Activated naive CD4-positive, alpha-beta T cell treated with anti-CD3 and anti-CD28 coated beads, Interleukin-2, amount 10 ng/mL, durations not matched to agents 7 days and 5 days (primary cell): ENCODE measurements around the gene GNG7.
"Not testable (repeated sequence)": the region's sequence is repeated elsewhere in the genome, so short reads cannot be mapped to it uniquely, and the experiment has no call there.

ENCODE experiments used
- CTCF ChIA-PET: fragments of 350-600 bp; sonication (Branson Sonifier 250); formaldehyde crosslinking; loops from one replicate; lab custom pipeline; 2021; ENCODE audit warnings: antibody characterized with exemption; lab: Charles Lee
- DNase-seq: peaks from one replicate; pipeline ENCODE4 v3.0.0-alpha.2; 2020
- H3K27ac Mint-ChIP-seq: one replicate; pipeline ENCODE4 v1.8.0; 2021; ENCODE audit warnings: mild to moderate bottlenecking, moderate library complexity, mixed read lengths
- H3K27me3 Mint-ChIP-seq: one replicate; pipeline ENCODE4 v1.8.0; 2021; ENCODE audit warnings: mild to moderate bottlenecking, mixed read lengths
- H3K36me3 Mint-ChIP-seq: one replicate; pipeline ENCODE4 v1.8.0; 2021; ENCODE audit warnings: mixed read lengths
- H3K4me1 Mint-ChIP-seq: one replicate; pipeline ENCODE4 v1.8.0; 2021; ENCODE audit warnings: mixed read lengths
- H3K4me3 Mint-ChIP-seq: one replicate; pipeline ENCODE4 v1.8.0; 2021; ENCODE audit warnings: mild to moderate bottlenecking, moderate library complexity, mixed read lengths
- H3K9me3 Mint-ChIP-seq: one replicate; pipeline ENCODE4 v1.8.0; 2021; ENCODE audit warnings: mixed read lengths

The GNG7 gene

DNA sequence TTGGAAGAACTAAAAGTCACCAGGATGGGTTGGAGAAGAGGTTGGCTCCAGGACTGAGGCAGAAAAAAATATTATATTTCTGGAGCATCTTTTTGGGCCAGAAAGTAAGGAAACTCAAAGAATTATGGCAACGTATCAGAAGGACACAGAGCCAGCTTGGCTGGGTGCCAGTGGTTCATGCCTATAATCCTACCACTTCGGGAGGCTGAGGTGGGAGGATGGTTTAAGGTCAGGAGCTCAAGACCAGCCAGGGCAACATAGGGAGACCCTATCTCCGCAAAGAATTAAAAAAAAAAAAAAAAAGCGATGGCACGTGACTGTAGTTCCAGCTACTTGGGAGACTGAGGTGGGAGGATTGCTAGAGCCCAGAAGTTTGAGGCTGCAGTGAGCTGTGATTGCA is 118.5 kb downstream of the GNG7 start:
- H3K9me3 Mint-ChIP-seq, result peaks cover 8% of the 10 kb centered on the region
- no peak overlapping the region for H3K4me3 Mint-ChIP-seq
- DNase-seq, result no peak
- H3K4me1 Mint-ChIP-seq, result peaks cover 3% of the 10 kb centered on the region
- peaks cover 59% of the 10 kb centered on the region for H3K27me3 Mint-ChIP-seq
- CTCF ChIA-PET, result interaction anchor here (0.7 to 1.0 kb wide), 2 partner anchors 27 to 156 kb away, joined by 3 read pairs; partner anchors contain the start of gene TIMM13
- H3K27ac Mint-ChIP-seq, result peak overlapping the region; percentile 65
- peaks cover 2% of the 10 kb centered on the region for H3K36me3 Mint-ChIP-seq

DNA sequence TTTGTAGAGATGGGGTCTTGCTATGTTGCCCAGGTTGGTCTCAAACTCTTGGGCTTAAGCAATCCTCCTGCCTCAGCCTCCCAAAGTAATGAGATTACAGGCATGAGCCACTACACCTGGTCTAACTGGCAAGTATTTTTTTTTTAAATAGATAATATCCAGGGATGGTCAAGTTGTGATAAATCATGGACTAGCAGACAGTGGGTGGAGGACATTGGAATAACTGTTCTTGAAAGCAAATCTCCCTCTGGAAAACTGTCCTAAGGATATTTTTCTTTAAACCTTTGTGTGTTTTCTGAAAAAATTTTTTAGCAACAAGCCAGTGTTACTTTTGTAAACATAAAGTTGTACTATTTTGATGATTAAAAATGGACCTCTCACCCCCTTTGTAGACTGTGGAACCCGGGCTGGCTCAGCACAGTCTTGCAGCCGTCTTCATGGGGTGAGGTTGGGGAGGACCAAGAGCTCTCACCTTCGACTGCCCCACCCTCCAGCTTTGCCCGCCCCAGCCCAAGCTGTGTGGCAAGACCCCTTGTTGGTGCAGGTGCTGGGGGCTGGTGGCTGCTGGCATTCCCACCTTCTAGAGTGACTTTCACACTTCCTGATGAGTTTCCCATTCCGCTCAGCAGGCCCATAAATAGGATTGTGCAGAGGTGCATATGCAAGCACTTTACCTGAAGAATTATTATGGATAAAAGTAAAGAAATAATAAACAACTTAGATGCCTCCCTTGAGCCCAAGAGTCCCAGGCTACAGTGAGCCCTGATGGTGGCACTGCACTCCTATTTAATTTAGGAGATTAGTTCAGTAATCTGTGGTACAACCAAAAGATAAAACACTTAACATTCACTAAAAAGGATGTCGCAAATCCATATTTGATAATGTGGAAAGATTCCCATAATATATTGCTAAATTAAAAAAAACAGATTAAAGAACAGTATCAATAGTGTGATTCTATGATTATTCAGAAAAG is 119.2 kb downstream of the GNG7 start:
- H3K27ac Mint-ChIP-seq, result no peak overlapping the region
- no peak for DNase-seq
- H3K27me3 Mint-ChIP-seq, result peaks cover 61% of the 10 kb centered on the region
- H3K36me3 Mint-ChIP-seq, result peaks cover 2% of the 10 kb centered on the region
- H3K4me1 Mint-ChIP-seq, result peaks cover 10% of the 10 kb centered on the region
- H3K9me3 Mint-ChIP-seq, result peaks cover 8% of the 10 kb centered on the region
- CTCF ChIA-PET, result interaction anchor here (0.7 to 1.0 kb wide), 3 partner anchors 28 to 317 kb away, joined by 3 read pairs; partner anchors contain the start of gene ZNF57
- H3K4me3 Mint-ChIP-seq, result no peak overlapping the region

DNA sequence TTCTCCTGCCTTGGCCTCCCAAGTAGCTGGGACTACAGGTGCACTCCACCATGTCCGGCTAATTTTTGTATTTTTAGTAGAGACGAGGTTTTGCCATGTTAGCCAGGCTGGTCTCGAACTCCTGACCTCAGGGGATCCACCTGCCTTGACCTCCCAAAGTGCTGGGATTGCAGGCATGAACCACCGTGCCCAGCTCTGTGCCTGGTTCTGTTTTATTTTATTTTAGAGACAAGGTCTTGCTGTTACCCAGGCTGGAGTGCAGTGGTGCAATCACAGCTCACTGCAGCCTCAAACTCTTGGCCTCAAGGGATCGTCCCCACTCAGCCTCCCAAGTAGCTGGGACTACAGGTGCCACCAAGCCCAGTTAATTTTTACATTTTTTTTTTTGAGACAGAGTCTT is 122.1 kb downstream of the GNG7 start:
- not testable (repeated sequence) for H3K27ac Mint-ChIP-seq, DNase-seq, H3K9me3 Mint-ChIP-seq, H3K4me3 Mint-ChIP-seq, H3K36me3 Mint-ChIP-seq
- CTCF ChIA-PET, result interaction anchor here (0.8 to 4.5 kb wide), 9 partner anchors 19 to 110 kb away, joined by 3 to 30 read pairs (median 7); partner anchors contain the start of gene GADD45B
- Mint-ChIP-seq H3K27me3 (peaks cover 48% of the 10 kb centered on the region), H3K4me1 (peaks cover 13% of the 10 kb centered on the region)

DNA sequence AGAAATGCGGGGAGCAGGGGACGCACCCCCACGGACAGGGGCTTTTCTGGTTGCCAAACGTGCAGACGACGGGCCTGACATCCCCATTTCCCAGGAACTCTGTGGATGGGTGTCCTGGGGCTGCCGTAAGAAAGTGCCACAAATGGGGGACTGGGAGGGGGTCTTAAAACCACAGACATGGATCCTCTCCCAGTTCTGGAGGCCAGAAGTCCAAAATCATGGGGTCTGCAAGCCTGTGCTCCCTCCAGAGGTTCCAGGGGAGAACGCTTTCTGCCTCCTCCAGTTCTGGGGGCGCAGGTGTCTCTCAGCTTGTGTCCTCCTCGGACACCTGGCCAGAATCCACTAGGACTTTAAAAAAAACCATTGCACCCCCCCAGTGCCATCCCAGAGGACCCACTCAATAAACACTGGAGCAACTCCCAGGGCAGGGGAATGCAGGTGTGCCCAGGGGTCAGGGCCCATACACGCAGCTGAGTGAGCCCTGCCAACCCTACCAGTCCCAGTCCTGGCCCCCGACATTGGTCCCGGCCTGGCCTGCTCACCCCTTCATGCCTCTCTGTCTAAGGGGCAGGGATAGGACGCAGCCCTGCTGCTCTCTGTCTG is 122.7 kb downstream of the GNG7 start:
- peaks cover 13% of the 10 kb centered on the region for H3K4me1 Mint-ChIP-seq
- peaks cover 8% of the 10 kb centered on the region for H3K9me3 Mint-ChIP-seq
- CTCF ChIA-PET, result interaction anchor here (0.6 to 4.5 kb wide), 12 partner anchors 18 to 109 kb away, joined by 3 to 30 read pairs (median 4); partner anchors contain the start of gene GADD45B
- no peak overlapping the region for H3K4me3 Mint-ChIP-seq
- H3K27me3 Mint-ChIP-seq, result peaks cover 48% of the 10 kb centered on the region
- peaks cover 2% of the 10 kb centered on the region for H3K36me3 Mint-ChIP-seq
- no peak for DNase-seq
- H3K27ac Mint-ChIP-seq, result no peak overlapping the region

GRCh38 chr19:2578901-2579677 is 123.4 kb downstream of the GNG7 start:
- H3K27me3 Mint-ChIP-seq, result peaks cover 48% of the 10 kb centered on the region
- H3K27ac Mint-ChIP-seq, result no peak overlapping the region
- H3K36me3 Mint-ChIP-seq, result peaks cover 2% of the 10 kb centered on the region
- H3K4me1 Mint-ChIP-seq, result peaks cover 13% of the 10 kb centered on the region
- peaks cover 8% of the 10 kb centered on the region for H3K9me3 Mint-ChIP-seq
- peak overlapping the region; percentile 33 for H3K4me3 Mint-ChIP-seq
- peak; percentile 85 for DNase-seq
- CTCF ChIA-PET, result interaction anchor here (0.6 to 4.5 kb wide), 15 partner anchors 16 to 109 kb away, joined by 3 to 30 read pairs (median 3); partner anchors contain the start of gene GADD45B

DNA sequence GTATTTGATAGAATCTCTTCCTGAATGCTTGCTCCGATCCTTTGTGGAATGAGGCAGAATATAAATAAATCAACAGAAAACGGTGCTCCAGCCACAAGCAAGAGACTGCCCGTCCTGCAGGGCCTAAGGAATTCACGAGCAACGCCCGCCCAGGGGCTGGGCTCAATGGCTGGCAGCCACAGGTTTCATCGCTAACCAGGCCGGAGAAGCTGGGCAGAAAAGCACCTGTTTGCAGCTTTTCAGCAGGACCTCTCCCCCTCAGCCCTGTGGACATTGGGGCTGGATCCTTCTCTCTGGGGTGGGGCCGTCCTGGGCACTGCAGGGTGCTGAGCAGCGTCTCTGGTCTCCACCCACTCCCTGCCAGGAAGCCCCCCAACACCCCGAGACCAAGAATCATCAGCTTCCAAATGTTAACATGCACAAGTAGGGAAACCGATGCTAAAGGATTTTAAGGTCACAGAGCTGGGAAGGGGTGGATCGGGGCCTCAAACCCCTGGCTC is 124.1 kb downstream of the GNG7 start:
- CTCF ChIA-PET, result interaction anchor here (0.7 to 4.5 kb wide), 7 partner anchors 16 to 108 kb away, joined by 3 to 30 read pairs (median 7); partner anchors contain the start of gene GADD45B
- no peak overlapping the region for H3K27ac Mint-ChIP-seq
- no peak for DNase-seq
- peaks cover 5% of the 10 kb centered on the region for H3K9me3 Mint-ChIP-seq
- H3K27me3 Mint-ChIP-seq, result peaks cover 48% of the 10 kb centered on the region
- peaks cover 2% of the 10 kb centered on the region for H3K36me3 Mint-ChIP-seq
- peaks cover 13% of the 10 kb centered on the region for H3K4me1 Mint-ChIP-seq
- H3K4me3 Mint-ChIP-seq, result peak overlapping the region; percentile 21

GRCh38 chr19:2577722-2578335 is 124.7 kb downstream of the GNG7 start:
- H3K27ac Mint-ChIP-seq, result no peak overlapping the region
- CTCF ChIA-PET, result interaction anchor here (0.7 to 4.5 kb wide), 5 partner anchors 15 to 105 kb away, joined by 3 to 30 read pairs (median 3); partner anchors contain the start of gene GADD45B
- DNase-seq, result no peak
- H3K36me3 Mint-ChIP-seq, result peaks cover 2% of the 10 kb centered on the region
- peaks cover 43% of the 10 kb centered on the region for H3K27me3 Mint-ChIP-seq
- H3K9me3 Mint-ChIP-seq, result peaks cover 5% of the 10 kb centered on the region
- H3K4me3 Mint-ChIP-seq, result no peak overlapping the region
- H3K4me1 Mint-ChIP-seq, result peaks cover 13% of the 10 kb centered on the region

DNA sequence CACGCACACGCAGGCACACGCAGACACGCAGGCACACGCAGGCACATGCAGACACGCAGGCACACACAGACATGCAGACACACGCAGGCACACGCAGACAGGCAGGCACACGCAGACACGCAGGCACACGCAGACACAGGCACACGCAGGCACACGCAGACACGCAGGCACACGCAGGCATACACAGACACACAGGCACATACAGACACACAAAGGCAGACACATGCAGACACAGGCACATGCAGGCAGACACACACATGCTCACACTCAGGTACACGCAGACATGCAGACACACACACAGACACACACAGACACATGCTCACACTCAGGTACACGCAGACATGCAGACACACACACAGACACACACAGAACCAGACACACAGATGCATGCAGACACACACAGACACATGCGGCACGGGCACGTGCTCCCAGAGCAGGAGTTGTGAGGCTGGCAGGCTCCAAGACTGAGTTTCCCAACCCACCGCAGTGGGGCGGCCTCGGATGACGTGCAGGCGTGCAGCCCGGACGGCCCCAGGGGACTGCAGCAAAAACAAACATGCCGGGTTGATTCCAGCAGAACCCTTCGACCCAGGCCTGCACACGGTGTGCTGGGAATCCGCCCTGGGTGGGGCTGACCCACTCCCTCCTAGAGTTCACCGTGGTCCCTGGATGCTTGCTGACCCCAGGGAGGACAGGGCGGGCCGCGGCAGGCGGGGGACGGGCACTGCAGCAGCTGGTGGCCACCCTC is 126.6 kb downstream of the GNG7 start:
- CTCF ChIA-PET, result no interaction called here
- DNase-seq, result no peak
- peaks cover 13% of the 10 kb centered on the region for H3K4me1 Mint-ChIP-seq
- no peaks in the 10 kb centered on the region for H3K9me3 Mint-ChIP-seq
- H3K27me3 Mint-ChIP-seq, result peaks cover 42% of the 10 kb centered on the region
- H3K27ac Mint-ChIP-seq, result no peak overlapping the region
- no peaks in the 10 kb centered on the region for H3K36me3 Mint-ChIP-seq
- no peak overlapping the region for H3K4me3 Mint-ChIP-seq

GRCh38 chr19:2574971-2575630 is 127.4 kb downstream of the GNG7 start:
- CTCF ChIA-PET, result interaction anchor here (0.8 kb wide), 1 partner anchor 73 kb away, joined by 3 read pairs; no protein-coding TSS in a partner anchor

GRCh38 chr19:2574478-2574931 is 128.0 kb downstream of the GNG7 start:
- DNase-seq, result no peak
- peaks cover 2% of the 10 kb centered on the region for H3K36me3 Mint-ChIP-seq
- H3K27me3 Mint-ChIP-seq, result peaks cover 37% of the 10 kb centered on the region
- no peak overlapping the region for H3K4me3 Mint-ChIP-seq
- H3K4me1 Mint-ChIP-seq, result peaks cover 13% of the 10 kb centered on the region
- peak overlapping the region; percentile 28 for H3K27ac Mint-ChIP-seq
- peaks cover 7% of the 10 kb centered on the region for H3K9me3 Mint-ChIP-seq
- CTCF ChIA-PET, result interaction anchor here (0.8 kb wide), 1 partner anchor 74 kb away, joined by 3 read pairs; no protein-coding TSS in a partner anchor

More at GRCh38 chr19:2574971-2575630, 127.4 kb downstream of the GNG7 start:
- peaks cover 2% of the 10 kb centered on the region for H3K9me3 Mint-ChIP-seq
- no peak overlapping the region for H3K27ac Mint-ChIP-seq
- no peak for DNase-seq
- peaks cover 13% of the 10 kb centered on the region for H3K4me1 Mint-ChIP-seq
- no peak overlapping the region for H3K4me3 Mint-ChIP-seq
- peaks cover 43% of the 10 kb centered on the region for H3K27me3 Mint-ChIP-seq
- peaks cover under 1% of the 10 kb centered on the region for H3K36me3 Mint-ChIP-seq

GRCh38 chr19:2573916-2574315 is 128.6 kb downstream of the GNG7 start:
- CTCF ChIA-PET, result no interaction called here

DNA sequence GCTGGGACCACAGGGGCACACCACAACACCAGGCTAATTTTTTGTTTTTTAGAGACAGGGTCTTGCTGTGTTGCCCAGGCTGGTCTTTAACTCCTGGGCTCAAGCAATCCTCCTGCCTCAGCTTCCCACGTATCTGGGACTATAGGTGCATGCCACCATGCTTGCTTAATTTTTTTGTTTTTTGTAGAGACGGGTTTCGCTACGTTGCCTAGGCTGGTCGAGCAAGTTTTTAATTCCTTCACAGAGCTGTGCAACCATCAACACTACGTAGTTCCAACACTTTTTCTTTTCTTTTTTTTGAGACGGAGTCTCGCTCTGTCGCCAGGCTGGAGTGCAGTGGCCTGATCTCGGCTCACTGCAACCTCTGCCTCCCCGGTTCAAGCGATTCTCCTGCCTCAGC is 130.3 kb downstream of the GNG7 start:
- Mint-ChIP-seq H3K4me1 (peaks cover 13% of the 10 kb centered on the region), H3K9me3 (peaks cover 16% of the 10 kb centered on the region), H3K27me3 (peaks cover 20% of the 10 kb centered on the region)
- not testable (repeated sequence) for H3K36me3 Mint-ChIP-seq, DNase-seq, H3K27ac Mint-ChIP-seq, H3K4me3 Mint-ChIP-seq
- CTCF ChIA-PET, result interaction anchor here (0.6 kb wide), 1 partner anchor 258 kb away, joined by 4 read pairs; no protein-coding TSS in a partner anchor

More at GRCh38 chr19:2573916-2574315, 128.6 kb downstream of the GNG7 start:
- Mint-ChIP-seq H3K4me3 (no peak overlapping the region), H3K4me1 (peaks cover 9% of the 10 kb centered on the region), H3K36me3 (peaks cover 2% of the 10 kb centered on the region), H3K27me3 (peaks cover 31% of the 10 kb centered on the region), H3K9me3 (peaks cover 8% of the 10 kb centered on the region), H3K27ac (no peak overlapping the region)
- no peak for DNase-seq
